ENCODE data around the gene C2orf66. TPM values are rescaled to one million over a fixed set of nuclear protein-coding genes. Genes with fewer than 3 reads are reported as not detected.

C2orf66 gene
- total RNA-seq, 4 donors from 2014 or later = 0.13 TPM; not detected in 3

DNA sequence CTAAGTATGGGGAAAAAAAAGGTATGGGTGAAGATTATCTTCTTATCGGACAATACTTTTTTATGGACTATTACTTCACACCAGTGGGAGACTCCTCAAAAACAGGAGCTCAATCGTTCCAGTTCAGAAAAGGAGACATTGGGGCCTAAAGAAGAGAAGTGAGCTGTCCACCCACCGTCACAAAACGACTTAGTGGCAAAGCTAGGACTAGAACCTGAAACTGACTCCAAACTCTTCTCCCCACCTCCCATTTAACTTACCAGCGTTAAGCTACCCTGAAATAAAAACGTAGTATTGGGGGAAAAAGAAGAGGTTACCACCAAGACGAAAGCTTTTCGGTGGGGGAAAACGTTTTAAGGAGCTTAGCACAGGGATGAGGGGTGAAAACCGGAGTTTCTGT lies 10.2 kb downstream of the C2orf66 start:
- no peak for TF ChIP-seq POLR2A (IDR thresholded peaks at IDR 0.05)
- TF ChIP-seq, protein P1, sequence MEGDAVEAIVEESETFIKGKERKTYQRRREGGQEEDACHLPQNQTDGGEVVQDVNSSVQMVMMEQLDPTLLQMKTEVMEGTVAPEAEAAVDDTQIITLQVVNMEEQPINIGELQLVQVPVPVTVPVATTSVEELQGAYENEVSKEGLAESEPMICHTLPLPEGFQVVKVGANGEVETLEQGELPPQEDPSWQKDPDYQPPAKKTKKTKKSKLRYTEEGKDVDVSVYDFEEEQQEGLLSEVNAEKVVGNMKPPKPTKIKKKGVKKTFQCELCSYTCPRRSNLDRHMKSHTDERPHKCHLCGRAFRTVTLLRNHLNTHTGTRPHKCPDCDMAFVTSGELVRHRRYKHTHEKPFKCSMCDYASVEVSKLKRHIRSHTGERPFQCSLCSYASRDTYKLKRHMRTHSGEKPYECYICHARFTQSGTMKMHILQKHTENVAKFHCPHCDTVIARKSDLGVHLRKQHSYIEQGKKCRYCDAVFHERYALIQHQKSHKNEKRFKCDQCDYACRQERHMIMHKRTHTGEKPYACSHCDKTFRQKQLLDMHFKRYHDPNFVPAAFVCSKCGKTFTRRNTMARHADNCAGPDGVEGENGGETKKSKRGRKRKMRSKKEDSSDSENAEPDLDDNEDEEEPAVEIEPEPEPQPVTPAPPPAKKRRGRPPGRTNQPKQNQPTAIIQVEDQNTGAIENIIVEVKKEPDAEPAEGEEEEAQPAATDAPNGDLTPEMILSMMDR (IDR thresholded peaks at IDR 0.05) = no peak
- H3K4me3 ChIP-seq (ENCODE audit: low read depth, poor library complexity, severe bottlenecking) = peak overlapping the region; percentile 73
- 7% methylated on average over 10 of the region's 10 CpGs for WGBS, 2 donors
- no peak for DNase-seq (ENCODE audit: low spot score in 2 of 2)
- intact Hi-C loops (cut with DNase I; ENCODE audit: low total_unique reads) = no loop called here

GRCh38 chr2:196792865-196793264 lies 16.3 kb downstream of the C2orf66 start:
- TF ChIP-seq POLR2A (IDR thresholded peaks at IDR 0.05) = no peak
- TF ChIP-seq, protein P1 (IDR thresholded peaks at IDR 0.05) = no peak
- no peak for DNase-seq (ENCODE audit: low spot score in 2 of 2)
- 94 to 96% methylated on average over 3 of the region's 3 CpGs for WGBS, 2 donors
- no peak overlapping the region for H3K4me3 ChIP-seq (ENCODE audit: low read depth, poor library complexity, severe bottlenecking)
- intact Hi-C loops (cut with DNase I; ENCODE audit: low total_unique reads) = no loop called here

DNA sequence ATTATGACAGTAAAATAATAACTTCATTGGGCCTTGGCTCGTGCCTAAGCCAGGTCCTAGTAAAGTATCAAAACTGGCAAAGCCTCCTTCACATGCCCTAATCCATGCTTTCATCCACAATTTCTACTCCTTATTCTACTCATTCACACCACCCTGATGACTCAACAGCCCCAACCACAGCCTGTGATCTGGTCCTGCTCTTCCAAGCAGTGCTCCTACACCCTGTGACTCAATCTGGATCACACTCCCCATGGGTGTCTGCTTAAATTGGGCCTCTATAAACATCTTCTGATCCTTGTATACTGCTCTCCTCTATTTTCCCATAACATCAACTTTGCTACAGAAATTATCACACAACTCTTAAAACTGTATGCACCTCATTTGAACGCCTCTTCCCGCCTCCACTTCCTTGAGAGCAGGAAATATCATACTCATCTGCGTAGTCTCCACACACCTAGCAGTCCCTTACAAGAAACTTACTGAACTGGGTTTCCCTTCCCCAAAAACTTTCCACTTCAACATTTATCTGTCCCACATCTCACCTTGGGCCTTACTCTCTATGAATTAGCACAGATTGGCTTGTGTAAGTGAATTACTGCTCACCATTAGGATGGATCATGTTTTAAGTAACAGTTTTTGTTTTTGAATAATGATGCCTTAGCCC lies 25.6 kb downstream of the C2orf66 start:
- intact Hi-C loops (cut with DNase I; ENCODE audit: low total_unique reads) = no loop called here
- H3K4me3 ChIP-seq (ENCODE audit: low read depth, poor library complexity, severe bottlenecking) = no peak overlapping the region
- WGBS, 2 donors = 90 to 92% methylated on average over 4 of the region's 4 CpGs
- TF ChIP-seq POLR2A (IDR thresholded peaks at IDR 0.05) = no peak
- TF ChIP-seq, protein P1 (IDR thresholded peaks at IDR 0.05) = no peak
- no peak for DNase-seq (ENCODE audit: low spot score in 2 of 2)

GRCh38 chr2:196767101-196767500 lies 42.1 kb downstream of the C2orf66 start:
- WGBS, 2 donors = 95 to 98% methylated on average over 1 of the region's 1 CpG

GRCh38 chr2:196759378-196759706 lies 49.8 kb downstream of the C2orf66 start:
- H3K4me3 ChIP-seq (ENCODE audit: low read depth, poor library complexity, severe bottlenecking) = no peak overlapping the region
- intact Hi-C loops (cut with DNase I; ENCODE audit: low total_unique reads) = no loop called here
- no peak for TF ChIP-seq POLR2A (IDR thresholded peaks at IDR 0.05)
- TF ChIP-seq, protein P1 (IDR thresholded peaks at IDR 0.05) = no peak
- 63 to 64% methylated on average over 5 of the region's 5 CpGs for WGBS, 2 donors
- peak in 1 of 2 donors; percentile 25 for DNase-seq (ENCODE audit: low spot score in 2 of 2)

More at GRCh38 chr2:196767101-196767500, 42.1 kb downstream of the C2orf66 start:
- TF ChIP-seq, protein P1 (IDR thresholded peaks at IDR 0.05) = no peak
- TF ChIP-seq POLR2A (IDR thresholded peaks at IDR 0.05) = no peak
- no peak overlapping the region for H3K4me3 ChIP-seq (ENCODE audit: low read depth, poor library complexity, severe bottlenecking)
- intact Hi-C loops (cut with DNase I; ENCODE audit: low total_unique reads) = no loop called here
- no peak for DNase-seq (ENCODE audit: low spot score in 2 of 2)

All from lower leg skin (tissue), 4 donors.